HepG2 (cell line): ENCODE measurements around the gene RHBDF2. TPM values are rescaled to one million over a fixed set of nuclear protein-coding genes. Genes with fewer than 3 reads are reported as not detected.
A peak's percentile ranks its signal among the peaks of the same experiment; 100 is the strongest.

Experiments used
- AGO2 ChIP-seq: fragments of 200-400 bp; formaldehyde crosslinking; optimal IDR thresholded peaks from 2 replicates; pipeline ENCODE3; 2017; ENCODE audit warnings: mild to moderate bottlenecking, low read depth, low read length, moderate library complexity
- ARNTL ChIP-seq: sonication (generic); formaldehyde crosslinking; IDR thresholded peaks from 2 replicates; pipeline ENCODE4 v1.4.0; 2020; ENCODE audit warnings: mild to moderate bottlenecking, missing genetic modification reagents
- CBFB ChIP-seq: sonication (generic); formaldehyde crosslinking; IDR thresholded peaks from 2 replicates; pipeline ENCODE4 v1.4.0; 2020; ENCODE audit warnings: missing genetic modification reagents
- ELF1 ChIP-seq: sonication (generic); formaldehyde crosslinking; IDR thresholded peaks from 2 replicates; pipeline ENCODE4 v1.4.0; 2020; ENCODE audit warnings: missing genetic modification reagents
- ELF4 ChIP-seq: sonication (generic); formaldehyde crosslinking; IDR thresholded peaks from 2 replicates; pipeline ENCODE4 v1.5.0; 2020; ENCODE audit warnings: missing genetic modification reagents, mild to moderate bottlenecking, moderate library complexity, borderline replicate concordance
- ETV6 ChIP-seq: sonication (generic); formaldehyde crosslinking; conservative IDR thresholded peaks from 2 replicates; pipeline ENCODE4 v1.4.0; 2020; ENCODE audit warnings: missing genetic modification reagents
- FOXK1 ChIP-seq: sonication (generic); formaldehyde crosslinking; IDR thresholded peaks from 2 replicates; pipeline ENCODE4 v1.4.0; 2020; ENCODE audit warnings: low read depth, missing genetic modification reagents, borderline replicate concordance
- GRHL1 ChIP-seq: sonication (generic); formaldehyde crosslinking; conservative IDR thresholded peaks from 2 replicates; pipeline ENCODE4 v1.8.0; 2022; ENCODE audit warnings: missing genetic modification reagents
- GZF1 ChIP-seq: sonication (generic); formaldehyde crosslinking; IDR thresholded peaks from 2 replicates; pipeline ENCODE4 v1.5.1; 2020; ENCODE audit warnings: mild to moderate bottlenecking, missing genetic modification reagents
- KLF15 ChIP-seq: sonication (generic); formaldehyde crosslinking; IDR thresholded peaks from 2 replicates; pipeline ENCODE4 v1.8.1; 2023; ENCODE audit warnings: borderline replicate concordance, mild to moderate bottlenecking, inconsistent platforms, missing genetic modification reagents, mixed read lengths
- NFATC3 ChIP-seq: sonication (generic); formaldehyde crosslinking; IDR thresholded peaks from 2 replicates; pipeline ENCODE4 v1.5.1; 2020; ENCODE audit warnings: mild to moderate bottlenecking, missing genetic modification reagents
- NFRKB ChIP-seq: fragments of 450-650 bp; IDR thresholded peaks from 2 replicates; pipeline ENCODE4 v1.6.1; 2017
- PAXIP1 ChIP-seq: sonication (generic); formaldehyde crosslinking; conservative IDR thresholded peaks from 2 replicates; pipeline ENCODE4 v1.4.0; 2020; ENCODE audit warnings: mild to moderate bottlenecking, missing genetic modification reagents, moderate library complexity
- RFX3 ChIP-seq: IDR thresholded peaks from 2 replicates; pipeline ENCODE4 v1.6.1; 2016; ENCODE audit warnings: missing biosample characterization, missing genetic modification reagents
- TCF12 ChIP-seq, 2 experiments: fragments of 450-650 bp in 1 of 2; sonication (generic) in 1 of 2; formaldehyde crosslinking in 1 of 2; IDR thresholded peaks; 2 replicates each; pipeline versions ENCODE4 v1.6.1 to v1.8.0; 2017 to 2022; ENCODE audit warnings: antibody characterized with exemption in 1 of 2, mild to moderate bottlenecking in 1 of 2, missing genetic modification reagents in 1 of 2, moderate library complexity in 1 of 2
- ZBTB20 ChIP-seq: sonication (generic); formaldehyde crosslinking; IDR thresholded peaks from 2 replicates; pipeline ENCODE4 v1.8.1; 2023; ENCODE audit warnings: missing genetic modification reagents, low read depth, mild to moderate bottlenecking, borderline replicate concordance
- ZBTB3 ChIP-seq: sonication (generic); formaldehyde crosslinking; IDR thresholded peaks from 2 replicates; pipeline ENCODE4 v1.4.0; 2020; ENCODE audit warnings: low read depth, mild to moderate bottlenecking, moderate library complexity, missing genetic modification reagents, borderline replicate concordance
- ZNF260 ChIP-seq: sonication (generic); formaldehyde crosslinking; IDR thresholded peaks from 2 replicates; pipeline ENCODE4 v1.4.0; 2020; ENCODE audit warnings: missing genetic modification reagents, low read depth, mild to moderate bottlenecking, borderline replicate concordance
- ZNF441 ChIP-seq: sonication (generic); formaldehyde crosslinking; IDR thresholded peaks from 2 replicates; pipeline ENCODE4 v1.7.0; 2021; ENCODE audit warnings: missing genetic modification reagents, borderline replicate concordance
- polyA plus RNA-seq, 8 experiments: library from polyadenylated mRNA; depleted of rRNA in 3 of 8; stranded (reverse) in 7 of 8; unstranded in 1 of 8; fragments of >200 nt; fragmentation: Illumina TruSeq in 4 of 8; extraction: Trizol in 4 of 8; gene quantifications; 2 replicates each; pipeline versions ENCODE4 v1.2.1 to v1.2.3, GENCODE V29; 2011 to 2016; ENCODE audit warnings: low read depth in 4 of 8, missing spikeins in 1 of 8, mixed read lengths in 1 of 8; ENCODE audit not compliant: insufficient read depth in 1 of 8
- total RNA-seq, 5 experiments: library from RNA; depleted of rRNA; stranded (reverse); fragments of >200 nt; fragmentation: Illumina TruSeq; extraction: Trizol; gene quantifications; 2 replicates each; pipeline ENCODE4 v1.2.3, GENCODE V29; 2016; ENCODE audit warnings: low read depth in 1 of 5
- TF ChIP-seq, protein P1 (sequence below): sonication (generic); formaldehyde crosslinking; IDR thresholded peaks from 2 replicates; pipeline ENCODE4 v1.4.0; 2020; ENCODE audit warnings: missing genetic modification reagents
- TF ChIP-seq, protein P2 (sequence below): sonication (generic); formaldehyde crosslinking; IDR thresholded peaks from 2 replicates; pipeline ENCODE4 v1.4.0; 2020; ENCODE audit warnings: missing genetic modification reagents

Gene RHBDF2
- total and polyA plus RNA-seq, 2 of the 13 experiments (the other 11 are each of a cell fraction or from before 2014, with no cell fraction given), result 7.8 to 24.2 TPM

DNA sequence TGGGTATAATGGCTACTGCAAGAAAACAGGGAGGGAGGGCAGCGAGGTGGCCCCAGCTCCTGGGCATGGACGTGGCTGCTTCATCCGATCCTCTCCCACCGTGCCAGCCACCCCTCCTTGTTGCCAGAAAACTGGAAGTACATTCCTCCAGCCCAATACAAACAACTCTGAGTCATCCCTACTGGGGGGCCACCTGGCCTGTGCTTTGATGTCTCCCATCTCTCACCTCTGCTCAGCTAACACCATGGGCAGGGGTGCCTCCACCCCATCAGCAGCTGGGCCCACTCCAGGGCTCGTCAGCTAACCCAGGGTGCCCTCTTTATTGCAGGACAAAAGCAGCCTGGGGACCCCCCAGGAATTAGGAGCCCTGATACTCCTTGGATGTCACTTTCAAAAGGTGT, 2.0 kb downstream of the RHBDF2 start (continued):
- TF ChIP-seq, protein P1, sequence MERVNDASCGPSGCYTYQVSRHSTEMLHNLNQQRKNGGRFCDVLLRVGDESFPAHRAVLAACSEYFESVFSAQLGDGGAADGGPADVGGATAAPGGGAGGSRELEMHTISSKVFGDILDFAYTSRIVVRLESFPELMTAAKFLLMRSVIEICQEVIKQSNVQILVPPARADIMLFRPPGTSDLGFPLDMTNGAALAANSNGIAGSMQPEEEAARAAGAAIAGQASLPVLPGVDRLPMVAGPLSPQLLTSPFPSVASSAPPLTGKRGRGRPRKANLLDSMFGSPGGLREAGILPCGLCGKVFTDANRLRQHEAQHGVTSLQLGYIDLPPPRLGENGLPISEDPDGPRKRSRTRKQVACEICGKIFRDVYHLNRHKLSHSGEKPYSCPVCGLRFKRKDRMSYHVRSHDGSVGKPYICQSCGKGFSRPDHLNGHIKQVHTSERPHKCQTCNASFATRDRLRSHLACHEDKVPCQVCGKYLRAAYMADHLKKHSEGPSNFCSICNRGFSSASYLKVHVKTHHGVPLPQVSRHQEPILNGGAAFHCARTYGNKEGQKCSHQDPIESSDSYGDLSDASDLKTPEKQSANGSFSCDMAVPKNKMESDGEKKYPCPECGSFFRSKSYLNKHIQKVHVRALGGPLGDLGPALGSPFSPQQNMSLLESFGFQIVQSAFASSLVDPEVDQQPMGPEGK (CRISPR knock-in tag), result peak; percentile 100
- 0 out of 2 replicates have a peak, but pooled peaks have one; percentile 50 for TF ChIP-seq CBFB
- TF ChIP-seq, protein P2, sequence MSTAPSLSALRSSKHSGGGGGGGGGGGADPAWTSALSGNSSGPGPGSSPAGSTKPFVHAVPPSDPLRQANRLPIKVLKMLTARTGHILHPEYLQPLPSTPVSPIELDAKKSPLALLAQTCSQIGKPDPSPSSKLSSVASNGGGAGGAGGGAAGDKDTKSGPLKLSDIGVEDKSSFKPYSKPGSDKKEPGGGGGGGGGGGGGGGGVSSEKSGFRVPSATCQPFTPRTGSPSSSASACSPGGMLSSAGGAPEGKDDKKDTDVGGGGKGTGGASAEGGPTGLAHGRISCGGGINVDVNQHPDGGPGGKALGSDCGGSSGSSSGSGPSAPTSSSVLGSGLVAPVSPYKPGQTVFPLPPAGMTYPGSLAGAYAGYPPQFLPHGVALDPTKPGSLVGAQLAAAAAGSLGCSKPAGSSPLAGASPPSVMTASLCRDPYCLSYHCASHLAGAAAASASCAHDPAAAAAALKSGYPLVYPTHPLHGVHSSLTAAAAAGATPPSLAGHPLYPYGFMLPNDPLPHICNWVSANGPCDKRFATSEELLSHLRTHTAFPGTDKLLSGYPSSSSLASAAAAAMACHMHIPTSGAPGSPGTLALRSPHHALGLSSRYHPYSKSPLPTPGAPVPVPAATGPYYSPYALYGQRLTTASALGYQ (CRISPR knock-in tag), result peak; percentile 83; the same call in 1 of the 2 replicates
- no peak for TF ChIP-seq GRHL1 (CRISPR knock-in tag)
- TF ChIP-seq NFATC3 (CRISPR knock-in tag), result no peak
- TF ChIP-seq ZBTB20 (CRISPR knock-in tag), result peak; percentile 82; the same call in 1 of the 2 replicates
- TF ChIP-seq AGO2, result no peak
- peak; percentile 92 for TF ChIP-seq PAXIP1
- TF ChIP-seq RFX3 (CRISPR knock-in tag), result no peak
- peak; percentile 90 for TF ChIP-seq FOXK1 (CRISPR knock-in tag)
- 0 out of 2 replicates have a peak, but pooled peaks have one; percentile 78 for TF ChIP-seq ZBTB3 (CRISPR knock-in tag)
- no peak for TF ChIP-seq ZNF260 (CRISPR knock-in tag)
- peak; percentile 72; the same call in 1 of the 2 replicates for TF ChIP-seq ETV6 (CRISPR knock-in tag)
- TF ChIP-seq ARNTL (CRISPR knock-in tag), result 0 out of 2 replicates have a peak, but pooled peaks have one; percentile 30
- no peak for TF ChIP-seq GZF1 (CRISPR knock-in tag)
- no peak for TF ChIP-seq ELF4
- TF ChIP-seq ELF1, result peak; percentile 14; the same call in 1 of the 2 replicates
- TF ChIP-seq TCF12 (IDR thresholded peaks at IDR 0.05), result no peak
- peak; percentile 95 for TF ChIP-seq TCF12 (CRISPR knock-in tag; IDR thresholded peaks at IDR 0.05)
- no peak for TF ChIP-seq NFRKB
- peak; percentile 62; the same call in 1 of the 2 replicates for TF ChIP-seq ZNF441
- no peak for TF ChIP-seq KLF15 (CRISPR knock-in tag)
